PC-9 (cell line): ENCODE measurements around the gene DAGLB.

Experiments
- EZH2 ChIP-seq: fragments of 200-600 bp; sonication (generic); IDR thresholded peaks from 2 replicates; pipeline ENCODE4 v1.8.0; 2017; ENCODE audit warnings: antibody characterized with exemption, low read depth
- TF ChIP-seq, protein P1 (sequence below): fragments of 200-600 bp; sonication (generic); conservative IDR thresholded peaks from 2 replicates; pipeline ENCODE4 v1.6.1; 2017; ENCODE audit warnings: mixed run types, antibody characterized with exemption, mild to moderate bottlenecking, moderate library complexity

- TF ChIP-seq, protein P1, sequence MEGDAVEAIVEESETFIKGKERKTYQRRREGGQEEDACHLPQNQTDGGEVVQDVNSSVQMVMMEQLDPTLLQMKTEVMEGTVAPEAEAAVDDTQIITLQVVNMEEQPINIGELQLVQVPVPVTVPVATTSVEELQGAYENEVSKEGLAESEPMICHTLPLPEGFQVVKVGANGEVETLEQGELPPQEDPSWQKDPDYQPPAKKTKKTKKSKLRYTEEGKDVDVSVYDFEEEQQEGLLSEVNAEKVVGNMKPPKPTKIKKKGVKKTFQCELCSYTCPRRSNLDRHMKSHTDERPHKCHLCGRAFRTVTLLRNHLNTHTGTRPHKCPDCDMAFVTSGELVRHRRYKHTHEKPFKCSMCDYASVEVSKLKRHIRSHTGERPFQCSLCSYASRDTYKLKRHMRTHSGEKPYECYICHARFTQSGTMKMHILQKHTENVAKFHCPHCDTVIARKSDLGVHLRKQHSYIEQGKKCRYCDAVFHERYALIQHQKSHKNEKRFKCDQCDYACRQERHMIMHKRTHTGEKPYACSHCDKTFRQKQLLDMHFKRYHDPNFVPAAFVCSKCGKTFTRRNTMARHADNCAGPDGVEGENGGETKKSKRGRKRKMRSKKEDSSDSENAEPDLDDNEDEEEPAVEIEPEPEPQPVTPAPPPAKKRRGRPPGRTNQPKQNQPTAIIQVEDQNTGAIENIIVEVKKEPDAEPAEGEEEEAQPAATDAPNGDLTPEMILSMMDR, result no peak
- no peak for TF ChIP-seq EZH2
Measured at GRCh38 chr7:6465862-6466261, 18.1 kb upstream of the DAGLB start.
